GM19438 (cell line): ENCODE data around the gene CDNF.
"Not testable (repeated sequence)": the region's sequence is repeated elsewhere in the genome, so short reads cannot be mapped to it uniquely, and the experiment has no call there.

Source experiments
- ATAC-seq: cut with Tn5 transposase; IDR thresholded peaks from one replicate; pipeline ENCODE4 v1.9.1; 2021; ENCODE audit warnings: low read depth; ENCODE audit not compliant: unreplicated experiment

The CDNF gene

DNA sequence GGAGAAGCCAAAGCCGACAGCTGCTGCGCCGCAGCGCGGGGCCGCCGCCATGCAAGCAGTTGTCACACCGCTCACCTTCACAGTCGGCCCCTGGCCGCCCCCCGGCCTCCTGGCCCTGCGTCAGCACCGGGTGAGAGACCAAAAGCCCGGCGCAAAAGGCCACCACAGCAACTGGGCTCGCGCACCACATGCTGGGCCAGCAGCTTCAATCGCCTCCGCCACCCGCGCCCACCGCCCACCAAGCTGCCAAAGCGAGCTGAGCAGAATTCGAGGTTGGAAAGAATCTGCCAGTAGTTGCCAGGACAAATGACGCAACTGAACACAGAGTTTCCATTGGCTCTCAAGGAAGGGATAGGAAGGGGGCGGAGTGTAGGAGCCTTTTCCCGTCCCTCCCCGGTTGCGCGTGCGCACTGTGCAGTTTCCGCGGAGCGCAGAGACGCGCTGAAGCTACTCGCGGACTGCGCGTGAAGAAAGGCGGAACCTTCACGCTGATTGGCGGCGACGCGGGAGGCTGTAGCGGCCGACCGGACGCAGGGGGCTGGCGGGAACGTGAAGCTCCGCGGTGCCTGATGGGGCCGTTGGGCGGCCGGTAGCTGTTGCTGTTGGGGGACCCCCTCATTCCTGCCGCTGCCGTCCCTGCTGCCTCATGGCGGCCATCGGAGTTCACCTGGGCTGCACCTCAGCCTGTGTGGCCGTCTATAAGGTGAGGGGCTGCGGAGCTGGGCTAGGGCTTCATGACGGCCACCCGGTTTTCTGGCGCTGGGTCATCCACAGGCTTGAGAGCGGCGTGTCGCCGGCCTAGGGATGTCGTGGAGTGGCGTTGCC is at the start of gene CDNF, which contains the start of the genes HSPA14 and MSANTD7:
Gene CDNF, minus strand, starts transcription at position 281 of the 825 bp plus-strand sequence. Its CDS starts 91 bp downstream, at position 190.
Gene HSPA14, plus strand, starts transcription at position 550 of the 825 bp plus-strand sequence. Its CDS starts 97 bp downstream, at position 647.
Gene MSANTD7, plus strand, starts transcription at position 550 of the 825 bp plus-strand sequence. CDS start 3,979 bp downstream, outside the sequence.
- peak; percentile 93 for ATAC-seq

GRCh38 chr10:14884082-14884481 is 46.2 kb upstream of the CDNF start:
- no peak for ATAC-seq

DNA sequence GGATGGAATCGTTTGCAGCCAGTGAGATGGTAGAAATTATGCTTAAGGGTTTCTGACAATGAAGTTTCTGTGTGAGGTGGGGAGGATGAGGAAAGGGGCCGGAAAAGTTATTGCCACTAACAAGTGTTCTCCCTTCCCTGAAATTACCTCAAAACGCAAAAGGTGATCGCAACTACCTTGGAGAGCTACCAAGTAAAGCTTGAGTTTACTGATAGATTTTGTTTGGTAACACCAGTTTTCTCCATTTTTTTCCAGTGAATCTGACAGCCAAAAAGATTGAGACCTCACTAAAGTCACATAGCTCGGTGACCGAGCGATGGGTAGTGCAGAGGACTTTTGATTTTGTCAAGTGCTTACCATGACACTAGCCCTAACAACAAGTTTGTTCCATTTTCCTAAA is 42.4 kb upstream of the CDNF start:
- no peak for ATAC-seq

GRCh38 chr10:14879928-14880193 is 42.0 kb upstream of the CDNF start:
- no peak for ATAC-seq

DNA sequence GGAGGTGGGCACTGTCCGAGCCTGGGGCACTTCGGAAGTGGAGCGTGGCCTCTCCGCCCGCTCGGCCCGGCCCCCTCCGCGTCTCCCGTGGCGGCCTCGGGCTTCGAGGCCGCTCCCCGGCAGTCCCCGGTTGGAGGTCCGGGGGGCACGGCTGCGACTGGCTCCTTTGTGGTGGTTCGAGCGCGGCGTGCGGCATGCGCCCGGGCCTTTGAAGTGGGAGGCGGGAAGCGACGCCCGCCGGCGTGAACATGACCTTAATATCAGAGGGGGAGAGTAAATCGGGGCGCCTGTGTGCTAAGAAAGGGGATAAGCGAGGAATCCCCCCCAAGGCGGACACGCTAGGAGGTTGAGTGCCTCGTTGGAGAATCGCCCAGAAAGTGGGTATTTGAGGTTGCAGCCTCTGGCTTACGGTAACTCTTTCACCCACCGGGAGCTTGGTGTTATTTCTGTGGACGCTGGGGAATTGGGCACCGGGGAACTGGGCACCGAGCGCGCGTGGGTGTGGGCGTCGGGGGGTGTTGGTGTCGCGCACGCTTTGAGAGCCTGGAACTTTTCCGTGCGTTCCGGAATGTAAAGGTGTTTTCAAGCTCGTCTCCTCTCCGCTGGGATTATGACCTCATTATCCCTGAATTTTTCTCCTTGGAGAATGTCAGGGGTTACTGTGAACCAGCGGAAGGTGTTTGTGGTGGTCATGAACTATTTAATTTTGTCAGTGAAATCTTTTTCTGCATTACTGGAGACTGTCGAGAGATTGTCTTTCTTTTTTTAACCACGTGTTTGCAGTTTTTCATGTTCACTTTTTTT is 41.5 kb upstream of the CDNF start:
- peak; percentile 15 for ATAC-seq

DNA sequence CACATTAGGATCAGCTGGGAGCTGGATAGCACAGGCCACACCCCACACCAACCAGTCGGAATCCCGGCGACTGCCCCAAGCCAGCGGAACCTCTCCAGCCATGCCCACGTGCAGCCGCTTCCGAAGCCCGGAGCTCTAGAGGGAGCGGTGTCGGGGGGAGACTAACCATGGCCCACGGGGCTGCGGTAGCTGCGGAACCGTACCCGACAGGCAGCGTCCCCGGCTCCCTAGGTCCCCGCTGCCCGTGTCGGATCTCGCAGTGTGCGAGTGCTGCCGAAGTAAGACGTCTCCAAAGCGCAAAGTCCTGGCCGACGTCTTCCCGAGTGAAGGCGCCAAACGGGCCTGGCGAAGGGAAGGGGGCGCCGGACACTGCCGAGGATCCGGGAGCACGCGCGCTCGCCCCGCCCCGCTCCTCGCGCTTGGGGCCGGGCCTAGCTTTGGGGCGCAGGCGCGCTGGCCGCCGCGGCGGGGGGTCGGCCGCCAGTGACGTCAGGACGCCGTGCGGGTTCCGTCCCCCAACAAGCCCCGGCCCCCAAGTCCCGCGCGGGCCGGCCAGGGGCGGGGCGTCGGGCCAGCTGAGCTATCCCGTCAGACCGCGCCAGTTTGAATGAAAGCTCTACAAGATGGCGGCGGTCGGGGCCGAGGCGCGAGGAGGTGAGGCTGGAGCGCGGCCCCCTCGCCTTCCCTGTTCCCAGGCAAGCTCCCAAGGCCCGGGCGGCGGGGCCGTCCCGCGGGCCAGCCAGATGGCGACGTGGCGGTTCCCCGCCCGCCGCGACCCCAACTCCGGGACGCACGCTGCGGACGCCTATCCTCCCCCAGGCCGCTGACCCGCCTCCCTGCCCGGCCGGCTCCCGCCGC is 40.7 kb upstream of the CDNF start, which contains the start of gene SUV39H2:
Gene SUV39H2, plus strand, starts transcription at position 601 of the 858 bp plus-strand sequence. Its CDS starts 23 bp downstream, at position 624.
- ATAC-seq = peak; percentile 89

GRCh38 chr10:14876764-14877163 is 38.9 kb upstream of the CDNF start:
- no peak for ATAC-seq

GRCh38 chr10:14875941-14876340 is 38.1 kb upstream of the CDNF start:
- no peak for ATAC-seq

DNA sequence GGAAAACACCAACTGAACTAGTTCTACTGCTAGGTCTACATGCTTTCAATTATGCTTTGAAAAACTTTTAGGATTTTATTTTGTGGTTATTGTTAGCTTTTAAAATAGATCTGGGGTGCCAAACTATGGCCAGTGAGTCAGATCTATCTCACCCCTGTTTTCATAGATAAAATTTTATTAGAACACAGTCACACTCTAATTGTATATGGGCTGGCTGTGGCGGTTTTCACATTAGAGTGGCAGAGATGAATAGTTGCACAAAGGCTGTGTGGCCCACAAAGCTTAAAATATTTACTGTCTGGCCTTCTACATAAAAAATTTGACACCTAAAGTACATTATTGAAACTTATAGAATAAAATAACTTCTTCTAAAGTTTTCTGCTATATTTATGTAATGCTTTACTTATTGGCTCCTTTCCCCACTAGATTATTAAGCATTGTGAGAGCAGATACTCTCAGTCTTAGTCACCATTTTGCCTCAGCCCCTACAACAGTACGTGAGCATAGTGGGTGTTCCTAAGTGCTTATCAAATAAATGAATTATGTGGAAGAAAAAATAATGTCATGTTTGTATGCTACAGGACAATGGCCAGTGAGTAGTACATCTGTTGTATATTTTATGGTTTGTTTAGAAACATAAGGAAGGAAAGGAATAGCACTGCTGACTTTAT is 35.4 kb upstream of the CDNF start:
- no peak for ATAC-seq

DNA sequence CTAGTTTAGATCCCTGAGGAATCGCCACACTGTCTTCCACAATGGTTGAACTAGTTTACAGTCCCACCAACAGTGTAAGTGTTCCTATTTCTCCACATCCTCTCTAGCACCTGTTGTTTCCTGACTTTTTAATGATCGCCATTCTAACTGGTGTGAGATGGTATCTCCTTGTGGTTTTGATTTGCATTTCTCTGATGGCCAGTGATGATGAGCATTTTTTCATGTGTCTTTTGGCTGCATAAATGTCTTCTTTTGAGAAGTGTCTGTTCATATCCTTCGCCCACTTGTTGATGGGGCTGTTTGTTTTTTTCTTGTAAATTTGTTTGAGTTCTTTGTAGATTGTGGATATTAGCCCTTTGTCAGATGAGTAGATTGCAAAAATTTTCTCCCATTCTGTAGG is 27.0 kb upstream of the CDNF start:
- not testable (repeated sequence) for ATAC-seq

DNA sequence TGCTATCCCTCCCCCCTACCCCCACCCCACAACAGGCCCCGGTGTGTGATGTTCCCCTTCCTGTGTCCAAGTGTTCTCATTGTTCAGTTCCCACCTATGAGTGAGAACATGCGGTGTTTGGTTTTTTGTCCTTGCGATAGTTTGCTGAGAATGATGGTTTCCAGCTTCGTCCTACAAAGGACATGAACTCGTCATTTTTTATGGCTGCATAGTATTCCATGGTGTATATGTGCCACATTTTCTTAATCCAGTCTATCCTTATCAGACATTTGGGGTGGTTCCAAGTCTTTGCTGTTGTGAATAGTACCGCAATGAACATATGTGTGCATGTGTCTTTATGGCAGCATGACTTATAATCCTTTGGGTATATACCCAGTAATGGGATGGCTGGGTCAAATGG is 26.6 kb upstream of the CDNF start:
- ATAC-seq = not testable (repeated sequence)

DNA sequence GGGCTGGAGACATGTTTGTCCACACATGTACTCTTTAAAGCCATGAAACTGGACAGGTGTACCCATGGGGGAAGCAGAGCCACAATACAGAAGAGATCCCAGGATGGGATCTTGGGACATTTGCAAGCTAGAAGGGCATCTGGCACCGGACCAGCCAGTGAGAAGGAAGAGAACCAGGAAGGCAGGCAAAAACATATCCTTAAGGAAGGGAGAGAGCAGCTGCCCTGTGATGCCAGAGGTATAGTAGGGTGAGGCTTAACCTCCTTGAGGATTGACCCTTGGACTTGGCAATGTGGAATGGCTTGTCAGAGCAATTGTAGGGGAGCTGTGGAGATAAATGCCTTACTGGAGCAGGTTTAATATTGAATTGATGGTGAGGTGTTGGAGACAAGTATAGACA is 23.0 kb upstream of the CDNF start:
- ATAC-seq = no peak

- ATAC-seq = no peak
Observed at GRCh38 chr10:14859775-14860174, 21.9 kb upstream of the CDNF start.

DNA sequence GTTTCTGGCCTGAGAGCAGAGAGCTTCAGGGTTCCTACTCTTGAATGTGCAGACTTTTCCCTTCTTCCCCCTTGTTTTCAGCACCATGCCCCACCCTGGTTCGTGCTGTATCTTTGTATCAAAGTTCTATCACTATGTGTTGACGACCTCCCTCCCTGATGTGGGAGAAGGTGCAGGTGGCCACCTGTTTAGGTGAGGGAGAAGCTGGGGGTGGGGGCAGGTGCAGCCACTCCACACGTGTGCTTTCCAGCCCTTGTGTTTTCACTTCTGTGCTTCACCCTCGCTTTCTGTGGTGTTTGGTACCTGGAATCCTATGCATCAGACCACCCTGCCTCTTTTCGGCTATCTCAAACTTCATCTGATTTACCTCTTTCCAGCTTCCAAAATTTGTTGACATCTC is 21.2 kb upstream of the CDNF start:
- ATAC-seq = no peak

GRCh38 chr10:14858338-14858960 is 20.6 kb upstream of the CDNF start:
- ATAC-seq = no peak

- ATAC-seq = no peak
Observed at GRCh38 chr10:14855453-14855852, 17.6 kb upstream of the CDNF start.

GRCh38 chr10:14852236-14852635 is 14.4 kb upstream of the CDNF start:
- no peak for ATAC-seq

GRCh38 chr10:14844948-14845347 is 7.1 kb upstream of the CDNF start:
- ATAC-seq = no peak

DNA sequence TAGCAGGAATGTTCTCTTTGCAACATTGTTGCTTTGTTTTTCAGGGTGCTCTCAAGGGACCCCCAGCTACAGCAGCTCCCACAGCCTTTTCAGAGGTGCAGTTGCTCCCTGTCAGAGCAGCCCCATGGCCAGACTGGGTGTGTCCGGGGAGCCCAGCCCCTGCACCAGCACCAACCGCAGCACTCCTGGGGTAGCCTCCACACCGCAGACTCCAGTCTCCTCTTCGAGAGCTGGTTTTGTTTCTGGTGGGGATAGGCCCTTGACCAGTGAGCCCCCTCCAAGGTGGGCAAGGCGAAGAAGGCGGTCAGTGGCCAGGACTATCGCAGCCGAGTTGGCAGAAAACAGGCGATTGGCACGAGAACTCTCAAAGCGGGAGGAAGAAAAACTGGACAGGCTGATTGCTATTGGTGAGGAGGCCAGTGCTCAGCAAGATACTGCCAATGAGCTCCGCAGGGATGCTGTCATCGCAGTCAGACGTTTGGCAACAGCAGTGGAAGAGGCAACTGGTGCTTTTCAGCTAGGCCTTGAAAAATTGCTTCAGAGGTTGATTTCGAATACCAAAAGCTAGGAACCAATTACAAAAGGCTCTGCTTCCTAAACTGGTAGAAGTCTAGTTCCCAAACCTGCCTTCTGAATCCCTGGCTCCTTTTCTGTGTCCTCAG is 5.6 kb upstream of the CDNF start:
- no peak for ATAC-seq
